SK-N-MC (cell line): ENCODE results near the gene OOSP2.

Experiments
- DNase-seq: peaks from one replicate; pipeline ENCODE4 v3.0.0-alpha.2; 2011; ENCODE audit warnings: low read depth, low spot score
- H3K27ac ChIP-seq: fragments of 200-600 bp; sonication (generic); 2 replicates; pipeline ENCODE4 v1.5.1; 2016; ENCODE audit warnings: mixed run types
- H3K36me3 ChIP-seq: fragments of 200-600 bp; sonication (generic); 2 replicates; pipeline ENCODE4 v1.6.1; 2017; ENCODE audit warnings: antibody characterized with exemption, low read length, mixed read lengths; ENCODE audit not compliant: insufficient read depth
- H3K4me3 ChIP-seq: fragments of 200-600 bp; sonication (generic); 2 replicates; pipeline ENCODE4 v1.5.1; 2016
- H3K9ac ChIP-seq: fragments of 200-600 bp; sonication (generic); 2 replicates; pipeline ENCODE4 v1.8.0; 2017; ENCODE audit warnings: mixed run types, mixed read lengths; ENCODE audit not compliant: insufficient read length
- H3K9me3 ChIP-seq: fragments of 200-600 bp; sonication (generic); 2 replicates; pipeline ENCODE4 v1.6.1; 2017; ENCODE audit warnings: low read depth, mild to moderate bottlenecking, antibody characterized with exemption, low read length, moderate library complexity, mixed read lengths
- EZH2 ChIP-seq: fragments of 200-600 bp; sonication (generic); IDR thresholded peaks from one replicate; pipeline ENCODE4 v1.6.1; 2017; ENCODE audit warnings: antibody characterized with exemption
- FOXP2 ChIP-seq: optimal IDR thresholded peaks from 2 replicates; pipeline ENCODE3; 2011; ENCODE audit warnings: mild to moderate bottlenecking, moderate library complexity; ENCODE audit not compliant: insufficient read depth; ENCODE audit errors: extremely low read length, control extremely low read depth
- POLR2AphosphoS5 ChIP-seq: IDR thresholded peaks from 2 replicates; pipeline ENCODE4 v1.6.1; 2012; ENCODE audit warnings: mild to moderate bottlenecking, low read depth, low read length, borderline replicate concordance

The OOSP2 gene

GRCh38 chr11:60095477-60096120 lies 55.4 kb downstream of the OOSP2 start:
- Histone ChIP-seq H3K9me3 (no peaks in the 10 kb centered on the region), H3K27ac (no peak overlapping the region), H3K9ac (no peak overlapping the region), H3K4me3 (no peak overlapping the region), H3K36me3 (no peaks in the 10 kb centered on the region)
- no peak for TF ChIP-seq FOXP2
- TF ChIP-seq EZH2 = no peak
- TF ChIP-seq POLR2AphosphoS5 = no peak
- DNase-seq = no peak

GRCh38 chr11:60097189-60097588 lies 57.0 kb downstream of the OOSP2 start:
- TF ChIP-seq EZH2 = no peak
- TF ChIP-seq FOXP2 = no peak
- TF ChIP-seq POLR2AphosphoS5 = no peak
- H3K27ac ChIP-seq = no peak overlapping the region

More at GRCh38 chr11:60097189-60097588, 57.0 kb downstream of the OOSP2 start:
- Histone ChIP-seq H3K4me3 (no peak overlapping the region), H3K9ac (no peak overlapping the region), H3K9me3 (no peaks in the 10 kb centered on the region), H3K36me3 (no peaks in the 10 kb centered on the region)
- no peak for DNase-seq
